GM21528 (cell line): Measurements from ENCODE around the gene ADGRE1.

ENCODE experiments used
- ATAC-seq: cut with Tn5 transposase; IDR thresholded peaks from one replicate; pipeline ENCODE4 v1.9.1; 2021; ENCODE audit warnings: mild to moderate bottlenecking, moderate library complexity; ENCODE audit not compliant: unreplicated experiment, low FRiP score

The ADGRE1 gene

GRCh38 chr19:6952956-6953355 is 65.6 kb downstream of the ADGRE1 start:
- no peak for ATAC-seq

- no peak for ATAC-seq
Measured at GRCh38 chr19:6955082-6955481, 67.7 kb downstream of the ADGRE1 start.

- no peak for ATAC-seq
Measured at GRCh38 chr19:6956573-6956972, 69.2 kb downstream of the ADGRE1 start.

- no peak for ATAC-seq
Measured at GRCh38 chr19:6958791-6959190, 71.4 kb downstream of the ADGRE1 start.

GRCh38 chr19:6963244-6963852 is 76.0 kb downstream of the ADGRE1 start:
- ATAC-seq: no peak

GRCh38 chr19:6963937-6964336 is 76.6 kb downstream of the ADGRE1 start:
- no peak for ATAC-seq

- no peak for ATAC-seq
Measured at GRCh38 chr19:6967967-6968366, 80.6 kb downstream of the ADGRE1 start.

- ATAC-seq: no peak
Measured at GRCh38 chr19:6969490-6969889, 82.1 kb downstream of the ADGRE1 start.

- ATAC-seq: no peak
Measured at GRCh38 chr19:6970021-6970420, 82.6 kb downstream of the ADGRE1 start.

- no peak for ATAC-seq
Measured at GRCh38 chr19:6970443-6970842, 83.1 kb downstream of the ADGRE1 start.

GRCh38 chr19:6971366-6971765 is 84.0 kb downstream of the ADGRE1 start:
- ATAC-seq: no peak

GRCh38 chr19:6976197-6976596 is 88.8 kb downstream of the ADGRE1 start:
- ATAC-seq: no peak

GRCh38 chr19:6979399-6979798 is 92.0 kb downstream of the ADGRE1 start:
- ATAC-seq: no peak

GRCh38 chr19:6983448-6983847 is 96.1 kb downstream of the ADGRE1 start:
- no peak for ATAC-seq

- no peak for ATAC-seq
Measured at GRCh38 chr19:6987850-6988249, 100.5 kb downstream of the ADGRE1 start.

GRCh38 chr19:6988257-6988656 is 100.9 kb downstream of the ADGRE1 start:
- no peak for ATAC-seq
